ENCODE results near the gene PRDM16.

GRCh38 chr1:3035563-3036446 lies 33.2 kb upstream of the PRDM16 start:
- TF ChIP-seq CTCF (IDR thresholded peaks at IDR 0.05; ENCODE audit: control extremely low read depth in 1 of 3, insufficient read depth in 1 of 3, low read depth in 1 of 3, low read length in 3 of 3) (no peak), POLR2A (IDR thresholded peaks at IDR 0.05; ENCODE audit: control extremely low read depth in 1 of 2, low read depth in 2 of 2, low read length in 2 of 2) (no peak), SP1 (IDR thresholded peaks at IDR 0.05; ENCODE audit: low read depth, low read length) (no peak), ATF2 (IDR thresholded peaks at IDR 0.05; ENCODE audit: low read length) (no peak), EP300 (IDR thresholded peaks at IDR 0.05; ENCODE audit: borderline replicate concordance in 1 of 2, low read depth in 2 of 2, low read length in 2 of 2) (no peak), TBP (IDR thresholded peaks at IDR 0.05; ENCODE audit: low read depth, low read length) (no peak), TEAD4 (IDR thresholded peaks at IDR 0.05; ENCODE audit: low read depth, low read length) (no peak), EZH2 (IDR thresholded peaks at IDR 0.05; ENCODE audit: low read depth, low read length, severe bottlenecking) (no peak), CBX5 (IDR thresholded peaks at IDR 0.05; ENCODE audit: low read depth, low read length) (no peak), RFX5 (IDR thresholded peaks at IDR 0.05; ENCODE audit: borderline replicate concordance, low read depth, low read length) (no peak), MAX (IDR thresholded peaks at IDR 0.05) (no peak), POLR2AphosphoS5 (IDR thresholded peaks at IDR 0.05; ENCODE audit: low read depth, low read length) (no peak), TAF1 (IDR thresholded peaks at IDR 0.05; ENCODE audit: low read depth, low read length) (no peak), HDAC6 (IDR thresholded peaks at IDR 0.05; ENCODE audit: low read depth, low read length) (no peak)

Data from H1 (cell line).